Aortic smooth muscle cell (primary cell): Measurements from ENCODE around the gene ASB18. TPM values are rescaled to one million over a fixed set of nuclear protein-coding genes. Genes with fewer than 3 reads are reported as not detected.

ENCODE experiments used
- total RNA-seq: library from RNA; depleted of rRNA; stranded (reverse); fragments of >200 nt; gene quantifications from 2 replicates; pipeline ENCODE4 v1.2.3, GENCODE V29; 2014

ASB18 gene
- not detected in 2 replicates for total RNA-seq

GRCh38 chr2:236264256-236264655, at the start of gene ASB18:
Gene ASB18 (minus strand): TSS chr2:236264406. CDS start chr2:236264345, 61 bp downstream.

GRCh38 chr2:236168110-236169080, 95.8 kb downstream of the ASB18 start, which contains the start of gene GBX2:
Gene GBX2 (minus strand): TSS chr2:236168386. CDS start chr2:236167971, 415 bp downstream.

Other genes with a start within 250 kb of the ASB18 start
- not detected in 2 replicates for gene GBX2, start 96.0 kb downstream of the ASB18 start, total RNA-seq